HG03558 (cell line): ENCODE results near the gene KCNMA1.
"Not testable (repeated sequence)": the region's sequence is repeated elsewhere in the genome, so short reads cannot be mapped to it uniquely, and the experiment has no call there.

Source experiments
- ATAC-seq: cut with Tn5 transposase; IDR thresholded peaks from one replicate; pipeline ENCODE4 v1.9.1; 2021; ENCODE audit warnings: moderate number of reproducible peaks; ENCODE audit not compliant: unreplicated experiment; ENCODE audit errors: extremely low read depth

The KCNMA1 gene

GRCh38 chr10:77359950-77360520, 277.6 kb downstream of the KCNMA1 start:
- no peak for ATAC-seq

DNA sequence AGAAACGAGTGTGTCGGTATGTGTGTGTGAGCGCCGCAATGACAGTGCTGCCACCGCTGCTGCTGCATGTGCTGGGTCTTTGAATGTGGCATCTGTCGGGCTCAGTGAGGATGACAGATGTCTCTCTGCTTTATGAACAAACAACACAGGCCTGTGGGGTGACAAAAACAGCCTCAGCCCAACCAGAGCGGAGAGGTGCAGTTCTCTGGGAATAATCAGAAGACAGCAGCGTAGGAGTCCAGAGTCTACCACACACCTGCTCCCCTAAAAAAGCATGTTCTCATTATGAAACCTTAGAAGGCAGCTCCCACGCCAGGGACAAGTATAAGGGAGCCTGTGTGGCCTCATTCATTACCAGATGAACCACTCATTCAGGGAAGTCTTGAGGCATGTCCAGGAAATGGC, 278.3 kb downstream of the KCNMA1 start:
- ATAC-seq: no peak

DNA sequence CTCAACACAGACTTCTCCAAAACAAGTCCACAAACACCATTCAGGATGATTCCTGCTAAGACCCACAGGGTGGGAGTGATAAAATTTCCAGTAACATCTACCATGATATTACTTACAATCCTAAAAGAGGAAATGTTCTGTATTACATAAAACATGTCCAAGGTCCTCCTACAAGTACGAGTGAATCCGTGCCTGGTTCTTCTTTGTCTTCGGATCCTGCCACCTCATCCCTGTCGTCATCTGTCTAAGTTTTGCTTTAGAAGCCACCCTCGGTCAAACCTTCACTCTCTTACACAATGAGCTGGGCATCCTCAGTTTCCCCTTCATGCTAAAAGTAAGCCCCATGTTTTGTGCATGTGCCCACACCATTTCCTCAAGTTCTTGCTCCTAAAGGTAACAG, 279.0 kb downstream of the KCNMA1 start:
- no peak for ATAC-seq

DNA sequence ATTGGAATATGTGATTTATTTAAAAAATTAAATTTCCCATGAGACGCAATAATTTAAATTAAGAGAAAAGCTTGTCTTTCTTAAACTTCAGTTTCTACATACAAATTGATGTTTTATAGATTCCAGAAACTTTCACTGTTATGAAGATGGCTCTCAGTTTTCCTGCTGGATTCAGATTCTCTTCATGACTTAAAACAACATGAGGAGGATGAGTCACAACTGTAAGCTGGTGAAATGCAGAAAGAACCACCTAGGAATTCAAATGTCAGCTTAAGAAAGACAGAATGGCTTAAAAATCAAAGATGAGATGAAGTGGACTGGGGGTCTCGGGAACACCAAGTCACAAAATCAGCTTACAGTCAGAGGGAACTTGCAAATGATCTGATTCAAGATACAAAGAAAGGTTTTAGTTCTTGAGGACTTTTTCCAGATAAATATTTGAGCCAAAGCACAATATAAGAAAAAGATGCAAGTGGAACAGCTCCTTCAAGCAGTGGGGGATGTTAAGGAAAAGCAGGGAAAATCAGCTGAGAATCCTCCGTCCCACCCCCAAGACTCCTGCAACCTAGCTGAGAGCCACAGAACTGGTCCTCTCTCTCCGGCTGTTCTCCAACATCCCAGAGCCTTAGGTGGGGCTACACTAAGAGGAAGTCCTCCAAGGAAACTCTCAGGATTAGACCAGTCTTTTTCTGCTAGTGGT, 279.8 kb downstream of the KCNMA1 start:
- no peak for ATAC-seq

DNA sequence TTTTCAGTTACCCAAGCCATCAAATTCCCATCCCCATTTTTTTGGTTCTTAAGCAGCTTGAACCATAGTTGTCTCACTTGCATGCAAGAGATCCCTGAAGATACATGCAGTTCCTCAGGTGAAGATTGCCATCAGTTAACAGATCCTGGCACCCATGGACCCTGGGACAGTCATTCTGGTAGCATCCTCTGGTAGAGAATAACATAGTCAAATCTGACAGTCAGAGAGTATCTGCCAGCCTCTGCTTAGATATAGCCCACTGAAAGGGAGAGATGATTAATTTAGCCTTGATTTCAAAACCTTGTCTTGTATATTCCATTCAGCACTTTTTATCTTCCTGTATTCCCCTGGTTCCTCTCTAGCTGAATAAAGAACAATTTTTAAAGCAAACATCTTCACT, 280.4 kb downstream of the KCNMA1 start:
- ATAC-seq: no peak

GRCh38 chr10:77355844-77356243, 281.8 kb downstream of the KCNMA1 start:
- ATAC-seq: no peak

DNA sequence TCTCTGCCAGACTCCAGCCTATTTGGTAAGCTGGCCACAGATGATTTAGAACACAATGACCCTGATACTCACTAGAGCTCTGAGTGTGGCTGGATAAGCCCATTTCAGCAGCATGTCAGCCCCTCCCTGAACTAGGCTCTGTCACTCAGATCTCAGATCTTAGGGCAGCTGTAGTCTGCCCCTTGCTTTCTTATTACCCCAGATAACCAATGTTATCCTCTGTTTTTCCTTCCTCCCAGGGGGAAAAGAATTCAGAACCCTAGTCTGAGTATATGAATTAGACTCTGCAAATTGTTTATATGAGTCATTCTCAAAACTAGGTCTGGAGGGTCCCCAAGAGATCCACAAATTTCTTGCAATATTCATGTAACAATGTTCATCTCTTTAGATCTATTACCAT, 286.2 kb downstream of the KCNMA1 start:
- no peak for ATAC-seq

GRCh38 chr10:77350711-77351119, 286.9 kb downstream of the KCNMA1 start:
- no peak for ATAC-seq

DNA sequence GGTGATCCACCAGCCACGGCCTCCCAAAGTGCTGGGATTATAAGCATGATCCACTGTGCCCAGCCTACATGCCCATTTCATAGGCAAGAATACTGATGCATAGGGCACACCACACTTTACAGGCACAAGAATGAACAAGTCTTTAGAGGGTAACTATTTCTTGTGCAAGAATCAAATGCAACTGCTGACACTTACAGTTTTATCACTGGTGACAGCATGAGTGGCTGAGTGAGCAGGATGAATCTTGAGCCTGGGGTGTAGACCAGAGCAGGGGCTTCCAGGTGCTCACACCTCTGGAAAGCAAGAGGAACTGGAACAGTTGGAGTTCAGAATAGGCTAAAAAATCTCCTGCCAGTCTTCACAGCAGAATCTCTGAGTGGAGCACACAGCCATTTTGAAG, 287.5 kb downstream of the KCNMA1 start:
- no peak for ATAC-seq

GRCh38 chr10:77349226-77349625, 288.4 kb downstream of the KCNMA1 start:
- no peak for ATAC-seq

GRCh38 chr10:77348751-77349150, 288.9 kb downstream of the KCNMA1 start:
- ATAC-seq: no peak

- no peak for ATAC-seq
Measured at GRCh38 chr10:77348082-77348481, 289.5 kb downstream of the KCNMA1 start.

DNA sequence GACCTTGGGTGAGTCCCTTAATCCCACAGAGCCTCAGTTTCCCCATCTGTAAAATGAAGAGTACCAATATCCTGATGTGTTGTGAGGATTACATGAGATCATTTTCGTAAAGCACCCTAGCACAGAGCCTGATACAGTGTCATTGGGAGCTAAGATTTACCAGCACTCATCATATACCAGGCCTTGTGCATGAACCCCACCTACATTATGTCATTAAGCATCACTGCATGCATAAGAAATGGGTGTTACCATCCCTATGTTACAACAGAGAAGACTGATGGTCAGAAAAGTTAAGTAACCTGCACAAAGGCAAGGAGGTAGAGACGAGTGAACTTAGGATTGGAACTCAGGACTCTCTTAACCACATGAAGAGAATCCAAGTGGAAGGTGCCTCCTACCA, 290.6 kb downstream of the KCNMA1 start:
- no peak for ATAC-seq

GRCh38 chr10:77341055-77341454, 296.6 kb downstream of the KCNMA1 start:
- no peak for ATAC-seq

GRCh38 chr10:77339872-77340271, 297.7 kb downstream of the KCNMA1 start:
- ATAC-seq: not testable (repeated sequence)

DNA sequence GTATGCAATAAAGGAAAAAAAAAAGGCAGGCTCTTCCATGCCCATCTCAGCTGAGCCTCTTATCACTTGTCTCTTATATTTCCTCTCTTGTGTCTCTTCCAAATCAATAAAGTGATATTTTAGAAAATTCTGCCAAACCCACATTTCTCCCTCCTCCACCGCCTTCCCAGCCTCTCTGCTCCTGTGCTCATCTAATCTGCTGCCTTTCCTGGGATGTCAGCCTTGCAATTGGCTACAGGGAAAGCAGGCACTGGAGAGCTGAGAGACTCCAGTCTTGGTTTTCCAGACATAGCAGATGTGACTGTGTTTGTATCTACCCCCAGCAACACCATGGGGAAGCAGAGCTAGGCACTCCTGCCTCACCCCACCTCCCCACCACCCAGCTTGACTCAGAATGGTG, 298.4 kb downstream of the KCNMA1 start:
- ATAC-seq: no peak

DNA sequence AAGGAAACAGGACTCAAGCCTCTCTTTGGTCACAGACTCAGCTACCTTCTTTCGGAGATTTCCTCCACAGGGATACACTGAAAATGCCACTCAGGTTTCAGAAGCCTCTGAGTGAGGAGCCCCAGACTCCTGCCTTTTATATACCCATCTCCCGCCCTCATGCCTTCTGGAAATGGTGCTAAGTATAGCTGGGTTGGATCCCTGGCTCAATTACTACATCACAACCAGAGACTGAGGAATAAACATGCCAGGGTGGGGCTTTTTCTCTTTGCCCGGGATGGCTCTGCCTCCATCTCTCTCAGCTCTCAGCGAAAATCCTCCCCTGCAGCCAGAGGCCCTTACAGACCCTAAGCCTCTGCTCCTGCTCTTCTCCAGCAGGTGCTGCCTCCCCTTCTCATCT, 299.5 kb downstream of the KCNMA1 start:
- no peak for ATAC-seq

- no peak for ATAC-seq
Measured at GRCh38 chr10:77334501-77334900, 303.1 kb downstream of the KCNMA1 start.

GRCh38 chr10:77333610-77334340, 303.8 kb downstream of the KCNMA1 start:
- ATAC-seq: no peak

GRCh38 chr10:77332256-77332655, 305.4 kb downstream of the KCNMA1 start:
- ATAC-seq: no peak

DNA sequence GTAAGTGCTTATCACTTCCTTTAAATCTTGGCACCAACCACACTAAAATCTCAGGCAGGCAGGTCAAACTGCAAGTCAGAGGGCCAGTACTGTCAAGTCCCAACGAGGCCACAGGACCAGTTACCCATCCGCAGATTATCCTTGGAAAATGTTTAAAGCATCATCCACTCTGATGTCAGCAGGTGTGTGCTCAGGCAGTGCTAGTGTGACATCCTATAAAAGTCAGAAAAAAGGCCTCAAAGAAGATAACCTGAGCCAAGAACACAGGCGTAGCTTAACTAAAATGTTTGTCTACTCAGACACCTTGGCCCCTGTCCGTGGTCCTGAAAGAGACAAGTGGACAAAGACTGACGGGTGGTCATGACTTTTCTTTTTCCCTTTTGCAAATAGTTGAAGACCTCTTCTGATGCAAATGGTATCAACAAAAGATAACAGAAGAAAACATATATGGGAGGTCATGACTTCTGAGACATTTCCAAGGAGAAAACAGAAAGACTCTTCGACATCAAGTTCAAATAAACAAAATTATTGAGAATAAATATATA, 309.3 kb downstream of the KCNMA1 start:
- no peak for ATAC-seq

DNA sequence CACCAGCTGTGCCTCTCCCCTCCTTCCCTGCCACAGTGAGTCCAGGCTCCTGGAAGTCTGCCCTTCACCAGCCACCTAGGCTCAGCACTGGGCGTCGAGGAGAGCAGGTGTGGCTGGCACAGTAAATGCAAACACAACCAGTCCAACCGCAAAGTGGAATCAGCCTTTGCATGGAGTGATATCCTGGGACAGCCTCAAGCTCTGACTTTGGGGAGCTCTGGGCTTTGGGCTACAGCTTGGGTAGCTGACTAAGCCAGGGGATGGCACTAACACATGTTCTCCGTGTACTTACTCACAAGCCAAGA, 312.4 kb downstream of the KCNMA1 start:
- ATAC-seq: no peak
